Right lobe of liver (tissue), 4 donors: Measurements from ENCODE around the gene SLC7A5.
"Not testable (repeated sequence)": the region's sequence is repeated elsewhere in the genome, so short reads cannot be mapped to it uniquely, and the experiment has no call there.

Experiments used
- CTCF ChIP-seq, 4 donors: fragments of 200-600 bp in 3 of 4; fragments of 450-650 bp in 1 of 4; IDR thresholded peaks; one replicate each; pipeline versions ENCODE4 v1.5.1 to v1.8.0; 2016 to 2022; ENCODE audit warnings: antibody characterized with exemption in 4 of 4, mild to moderate bottlenecking in 2 of 4
- POLR2A ChIP-seq: fragments of 450-650 bp; IDR thresholded peaks from one replicate; pipeline ENCODE4 v1.6.1; 2017; ENCODE audit warnings: antibody characterized with exemption, mild to moderate bottlenecking
- donor health status: DM: no; HTN: no; CAD: no.
- donor health status: DM: no; HTN: no; CAD: no.
- donor health status: DM: no; HTN: yes; CAD: no.

DNA sequence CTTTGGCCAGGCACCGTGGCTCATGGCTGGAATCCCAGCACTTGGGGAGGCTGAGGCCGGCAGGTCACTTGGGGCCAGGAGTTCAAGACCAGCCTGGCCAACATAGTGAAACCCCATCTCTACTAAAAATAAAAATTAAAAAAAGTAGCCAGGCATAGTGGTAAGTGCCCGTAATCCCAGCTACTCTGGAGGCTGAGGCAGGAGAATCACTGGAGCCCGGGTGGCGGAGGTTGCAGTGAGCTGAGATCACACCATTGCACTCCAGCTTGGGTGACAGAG lies 43.5 kb downstream of the SLC7A5 start:
- not testable (repeated sequence) for TF ChIP-seq CTCF (IDR thresholded peaks at IDR 0.05); POLR2A
